ENCODE data around the gene CD74.

The CD74 gene

GRCh38 chr5:150376799-150377771 is 35.6 kb downstream of the CD74 start:
- Histone ChIP-seq H3K4me2 (ENCODE audit: low read length) (no peak overlapping the region), H3K56ac (ENCODE audit: low read length) (no peak overlapping the region), H3K36me3 (ENCODE audit: control insufficient read depth, insufficient read depth, low read length) (peaks cover 56% of the 10 kb centered on the region), H3K4me3 (ENCODE audit: low read length) (no peak overlapping the region), H2BK120ac (ENCODE audit: low read depth, low read length) (no peak overlapping the region), H3K18ac (ENCODE audit: low read length) (no peak overlapping the region), H4K5ac (ENCODE audit: low read length) (no peak overlapping the region), H3K9ac (ENCODE audit: low read length) (no peak overlapping the region), H4K8ac (ENCODE audit: low read depth, low read length) (no peak overlapping the region), H3K4ac (ENCODE audit: low read depth, low read length) (no peak overlapping the region), H2AK5ac (ENCODE audit: low read length) (no peak overlapping the region), H3K4me1 (ENCODE audit: control insufficient read depth, low read depth, low read length) (no peaks in the 10 kb centered on the region), H3K79me1 (ENCODE audit: low read length) (no peaks in the 10 kb centered on the region), H2BK15ac (replicated peaks; ENCODE audit: low read depth) (no peak overlapping the region), H2BK5ac (ENCODE audit: low read length) (no peak overlapping the region), H3K27me3 (ENCODE audit: insufficient read depth, low read length, poor library complexity) (no peaks in the 10 kb centered on the region), H3K79me2 (ENCODE audit: control insufficient read depth, insufficient read depth, low read length) (no peaks in the 10 kb centered on the region), H3K27ac (ENCODE audit: low read depth, low read length) (no peak overlapping the region), H3K23ac (ENCODE audit: low read length) (no peak overlapping the region)
- no CpG with 5 or more reads among the region's 10 CpGs for WGBS (ENCODE audit: extremely low coverage, insufficient coverage, low lambda C conversion rate)
- DNase-seq: peak; percentile 23

GRCh38 chr5:150374651-150375050 is 38.1 kb downstream of the CD74 start:
- peaks cover 55% of the 10 kb centered on the region for H3K36me3 ChIP-seq (ENCODE audit: control insufficient read depth, insufficient read depth, low read length)
- H3K9ac ChIP-seq (ENCODE audit: low read length): no peak overlapping the region
- no peak for DNase-seq
- H3K23ac ChIP-seq (ENCODE audit: low read length): no peak overlapping the region
- no peak overlapping the region for H2BK15ac ChIP-seq (replicated peaks; ENCODE audit: low read depth)
- H3K4me1 ChIP-seq (ENCODE audit: control insufficient read depth, low read depth, low read length): no peaks in the 10 kb centered on the region
- no peak overlapping the region for H2BK5ac ChIP-seq (ENCODE audit: low read length)
- H3K4me3 ChIP-seq (ENCODE audit: low read length): no peak overlapping the region
- no CpG with 5 or more reads among the region's 11 CpGs for whole genome bisulfite sequencing (ENCODE audit: extremely low coverage, insufficient coverage, low lambda C conversion rate)
- H3K79me2 ChIP-seq (ENCODE audit: control insufficient read depth, insufficient read depth, low read length): no peaks in the 10 kb centered on the region
- no peak overlapping the region for H3K27ac ChIP-seq (ENCODE audit: low read depth, low read length)
- H3K56ac ChIP-seq (ENCODE audit: low read length): no peak overlapping the region
- H4K8ac ChIP-seq (ENCODE audit: low read depth, low read length): no peak overlapping the region
- no peak overlapping the region for H2BK120ac ChIP-seq (ENCODE audit: low read depth, low read length)
- no peaks in the 10 kb centered on the region for H3K27me3 ChIP-seq (ENCODE audit: insufficient read depth, low read length, poor library complexity)
- H2AK5ac ChIP-seq (ENCODE audit: low read length): no peak overlapping the region
- H3K79me1 ChIP-seq (ENCODE audit: low read length): no peaks in the 10 kb centered on the region
- no peak overlapping the region for H3K18ac ChIP-seq (ENCODE audit: low read length)
- H3K4ac ChIP-seq (ENCODE audit: low read depth, low read length): no peak overlapping the region
- no peak overlapping the region for H4K5ac ChIP-seq (ENCODE audit: low read length)
- no peak overlapping the region for H3K4me2 ChIP-seq (ENCODE audit: low read length)

- Histone ChIP-seq H3K18ac (ENCODE audit: low read length) (no peak overlapping the region), H2BK5ac (ENCODE audit: low read length) (no peak overlapping the region), H2BK120ac (ENCODE audit: low read depth, low read length) (no peak overlapping the region), H3K4me1 (ENCODE audit: control insufficient read depth, low read depth, low read length) (no peaks in the 10 kb centered on the region), H3K4me3 (ENCODE audit: low read length) (no peak overlapping the region), H3K9ac (ENCODE audit: low read length) (no peak overlapping the region), H3K79me2 (ENCODE audit: control insufficient read depth, insufficient read depth, low read length) (no peaks in the 10 kb centered on the region), H3K4me2 (ENCODE audit: low read length) (no peak overlapping the region), H3K4ac (ENCODE audit: low read depth, low read length) (no peak overlapping the region), H2AK5ac (ENCODE audit: low read length) (no peak overlapping the region), H3K23ac (ENCODE audit: low read length) (no peak overlapping the region), H2BK15ac (replicated peaks; ENCODE audit: low read depth) (no peak overlapping the region), H3K27ac (ENCODE audit: low read depth, low read length) (no peak overlapping the region), H4K5ac (ENCODE audit: low read length) (no peak overlapping the region), H4K8ac (ENCODE audit: low read depth, low read length) (no peak overlapping the region), H3K56ac (ENCODE audit: low read length) (no peak overlapping the region), H3K79me1 (ENCODE audit: low read length) (peaks cover 2% of the 10 kb centered on the region), H3K27me3 (ENCODE audit: insufficient read depth, low read length, poor library complexity) (no peaks in the 10 kb centered on the region), H3K36me3 (ENCODE audit: control insufficient read depth, insufficient read depth, low read length) (peaks cover 58% of the 10 kb centered on the region)
- no peak for DNase-seq
- WGBS (ENCODE audit: extremely low coverage, insufficient coverage, low lambda C conversion rate): no CpG with 5 or more reads among the region's 6 CpGs
Measured at GRCh38 chr5:150372639-150373038, 40.1 kb downstream of the CD74 start.

- Histone ChIP-seq H3K36me3 (ENCODE audit: control insufficient read depth, insufficient read depth, low read length) (peaks cover 41% of the 10 kb centered on the region), H3K4me3 (ENCODE audit: low read length) (no peak overlapping the region)
Measured at GRCh38 chr5:150368526-150368925, 44.2 kb downstream of the CD74 start.

GRCh38 chr5:150364004-150364403 is 48.7 kb downstream of the CD74 start:
- no peak overlapping the region for H2BK15ac ChIP-seq (replicated peaks; ENCODE audit: low read depth)
- no peak overlapping the region for H3K4me2 ChIP-seq (ENCODE audit: low read length)
- no peak overlapping the region for H3K18ac ChIP-seq (ENCODE audit: low read length)
- peaks cover 26% of the 10 kb centered on the region for H3K79me1 ChIP-seq (ENCODE audit: low read length)
- no peak overlapping the region for H3K23ac ChIP-seq (ENCODE audit: low read length)
- no peak for DNase-seq
- no peak overlapping the region for H3K4me3 ChIP-seq (ENCODE audit: low read length)
- H2BK120ac ChIP-seq (ENCODE audit: low read depth, low read length): no peak overlapping the region
- no peak overlapping the region for H2AK5ac ChIP-seq (ENCODE audit: low read length)
- no peak overlapping the region for H3K4ac ChIP-seq (ENCODE audit: low read depth, low read length)
- no peaks in the 10 kb centered on the region for H3K27me3 ChIP-seq (ENCODE audit: insufficient read depth, low read length, poor library complexity)
- no peaks in the 10 kb centered on the region for H3K4me1 ChIP-seq (ENCODE audit: control insufficient read depth, low read depth, low read length)
- H4K5ac ChIP-seq (ENCODE audit: low read length): no peak overlapping the region
- peaks cover 27% of the 10 kb centered on the region for H3K79me2 ChIP-seq (ENCODE audit: control insufficient read depth, insufficient read depth, low read length)
- H2BK5ac ChIP-seq (ENCODE audit: low read length): no peak overlapping the region
- WGBS (ENCODE audit: extremely low coverage, insufficient coverage, low lambda C conversion rate): no CpG with 5 or more reads among the region's 9 CpGs
- peaks cover 32% of the 10 kb centered on the region for H3K36me3 ChIP-seq (ENCODE audit: control insufficient read depth, insufficient read depth, low read length)
- H4K8ac ChIP-seq (ENCODE audit: low read depth, low read length): no peak overlapping the region
- H3K9ac ChIP-seq (ENCODE audit: low read length): no peak overlapping the region
- no peak overlapping the region for H3K27ac ChIP-seq (ENCODE audit: low read depth, low read length)
- H3K56ac ChIP-seq (ENCODE audit: low read length): no peak overlapping the region

More at GRCh38 chr5:150368526-150368925, 44.2 kb downstream of the CD74 start:
- no CpG with 5 or more reads among the region's 4 CpGs for WGBS (ENCODE audit: extremely low coverage, insufficient coverage, low lambda C conversion rate)
- Histone ChIP-seq H4K5ac (ENCODE audit: low read length) (no peak overlapping the region), H2AK5ac (ENCODE audit: low read length) (no peak overlapping the region), H3K56ac (ENCODE audit: low read length) (no peak overlapping the region), H3K27ac (ENCODE audit: low read depth, low read length) (no peak overlapping the region), H3K4me2 (ENCODE audit: low read length) (no peak overlapping the region), H2BK15ac (replicated peaks; ENCODE audit: low read depth) (no peak overlapping the region), H3K79me1 (ENCODE audit: low read length) (peaks cover 2% of the 10 kb centered on the region), H3K27me3 (ENCODE audit: insufficient read depth, low read length, poor library complexity) (no peaks in the 10 kb centered on the region), H3K23ac (ENCODE audit: low read length) (no peak overlapping the region), H2BK120ac (ENCODE audit: low read depth, low read length) (no peak overlapping the region), H3K4ac (ENCODE audit: low read depth, low read length) (no peak overlapping the region), H3K18ac (ENCODE audit: low read length) (no peak overlapping the region), H3K4me1 (ENCODE audit: control insufficient read depth, low read depth, low read length) (no peaks in the 10 kb centered on the region), H3K9ac (ENCODE audit: low read length) (no peak overlapping the region), H4K8ac (ENCODE audit: low read depth, low read length) (no peak overlapping the region), H3K79me2 (ENCODE audit: control insufficient read depth, insufficient read depth, low read length) (no peaks in the 10 kb centered on the region), H2BK5ac (ENCODE audit: low read length) (no peak overlapping the region)
- DNase-seq: no peak

All from mesendoderm (in vitro differentiated cells).